H9 (cell line): ENCODE data around the gene SERBP1. TPM values are rescaled to one million over a fixed set of nuclear protein-coding genes. Genes with fewer than 3 reads are reported as not detected.

Source experiments
- DNase-seq: peaks from one replicate; pipeline ENCODE4 v3.0.0-alpha.2; 2017
- H2AFZ ChIP-seq: one replicate; pipeline ENCODE4 v1.6.1; 2013; ENCODE audit warnings: mild to moderate bottlenecking, low read length, control low read depth, moderate library complexity
- H2AK5ac ChIP-seq: 2 replicates; pipeline ENCODE4 v1.6.1; 2013; ENCODE audit warnings: low read length, control low read depth, mixed read lengths; ENCODE audit not compliant: insufficient read length
- H2BK120ac ChIP-seq: one replicate; pipeline ENCODE4 v1.6.1; 2013; ENCODE audit warnings: low read depth, mild to moderate bottlenecking, low read length, control low read depth, inconsistent platforms; ENCODE audit not compliant: poor library complexity, severe bottlenecking
- H2BK12ac ChIP-seq: 2 replicates; pipeline ENCODE4 v1.6.1; 2013; ENCODE audit warnings: low read length, control low read depth, mixed read lengths, low read depth; ENCODE audit not compliant: insufficient read length
- H2BK15ac ChIP-seq: 2 replicates; pipeline ENCODE4 v1.6.1; 2013; ENCODE audit warnings: low read depth, low read length, control low read depth
- H2BK20ac ChIP-seq: one replicate; pipeline ENCODE4 v1.6.1; 2013; ENCODE audit warnings: low read depth, mild to moderate bottlenecking, low read length, control low read depth, inconsistent platforms; ENCODE audit not compliant: poor library complexity, severe bottlenecking
- H2BK5ac ChIP-seq: 2 replicates; pipeline ENCODE4 v1.6.1; 2013; ENCODE audit warnings: low read length, control low read depth, mixed read lengths; ENCODE audit not compliant: insufficient read length
- H3K14ac ChIP-seq: 2 replicates; pipeline ENCODE4 v1.6.1; 2013; ENCODE audit warnings: low read length, control low read depth; ENCODE audit not compliant: insufficient read depth
- H3K18ac ChIP-seq: 2 replicates; pipeline ENCODE4 v1.6.1; 2013; ENCODE audit warnings: low read depth, mild to moderate bottlenecking, mixed read lengths, low read length, control low read depth; ENCODE audit not compliant: insufficient read length
- H3K23ac ChIP-seq: 2 replicates; pipeline ENCODE4 v1.6.1; 2013; ENCODE audit warnings: low read length, control low read depth, mixed read lengths, low read depth; ENCODE audit not compliant: insufficient read length
- H3K23me2 ChIP-seq: 2 replicates; pipeline ENCODE4 v1.6.1; 2013; ENCODE audit warnings: low read depth, mild to moderate bottlenecking, mixed read lengths, low read length, control low read depth; ENCODE audit not compliant: insufficient read length, poor library complexity, severe bottlenecking
- H3K27ac ChIP-seq: 2 replicates; pipeline ENCODE4 v1.5.1; 2013; ENCODE audit warnings: low read length, control low read depth, mixed read lengths, low read depth; ENCODE audit not compliant: insufficient read length
- H3K27me3 ChIP-seq: 2 replicates; pipeline ENCODE4 v1.6.1; 2013; ENCODE audit warnings: low read length, control low read depth, inconsistent platforms; ENCODE audit not compliant: insufficient read depth
- H3K4ac ChIP-seq: 2 replicates; pipeline ENCODE4 v1.6.1; 2013; ENCODE audit warnings: low read depth, mild to moderate bottlenecking, control low read depth, inconsistent platforms, low read length, moderate library complexity
- H3K4me1 ChIP-seq: 2 replicates; pipeline ENCODE4 v1.6.1; 2013; ENCODE audit warnings: low read length, control low read depth, inconsistent platforms; ENCODE audit not compliant: insufficient read depth
- H3K4me2 ChIP-seq: 2 replicates; pipeline ENCODE4 v1.6.1; 2013; ENCODE audit warnings: low read length, control low read depth, mixed read lengths; ENCODE audit not compliant: insufficient read length, insufficient read depth
- H3K56ac ChIP-seq: 2 replicates; pipeline ENCODE4 v1.6.1; 2013; ENCODE audit warnings: low read depth, mild to moderate bottlenecking, mixed read lengths, low read length, control low read depth; ENCODE audit not compliant: insufficient read length
- H3K79me1 ChIP-seq: 2 replicates; pipeline ENCODE4 v1.6.1; 2013; ENCODE audit warnings: low read depth, mild to moderate bottlenecking, moderate library complexity, low read length, control low read depth, inconsistent platforms; ENCODE audit not compliant: insufficient read depth, poor library complexity, severe bottlenecking
- H3K79me2 ChIP-seq: 2 replicates; pipeline ENCODE4 v1.6.1; 2013; ENCODE audit warnings: low read length, control low read depth, inconsistent platforms; ENCODE audit not compliant: insufficient read depth
- H3K9ac ChIP-seq: 2 replicates; pipeline ENCODE4 v1.6.1; 2013; ENCODE audit warnings: low read length, control low read depth, mixed read lengths; ENCODE audit not compliant: insufficient read length; ENCODE audit errors: extremely low read depth
- H3K9me3 ChIP-seq: one replicate; pipeline ENCODE4 v1.6.1; 2013; ENCODE audit warnings: low read depth, low read length, inconsistent platforms; ENCODE audit not compliant: control insufficient read depth
- H3T11ph ChIP-seq: one replicate; pipeline ENCODE4 v1.6.1; 2013; ENCODE audit warnings: mild to moderate bottlenecking, low read length, control low read depth, inconsistent platforms
- H4K20me1 ChIP-seq: one replicate; pipeline ENCODE4 v1.6.1; 2013; ENCODE audit not compliant: control insufficient read depth, insufficient read length, insufficient read depth
- H4K5ac ChIP-seq: 2 replicates; pipeline ENCODE4 v1.6.1; 2013; ENCODE audit warnings: low read depth, mild to moderate bottlenecking, mixed read lengths, low read length, control low read depth; ENCODE audit not compliant: insufficient read length
- H4K8ac ChIP-seq: replicated peaks from 2 replicates; pipeline ENCODE4 v1.6.1; 2013; ENCODE audit warnings: low read length, control low read depth, mixed read lengths, low read depth; ENCODE audit not compliant: insufficient read length
- H4K91ac ChIP-seq: 2 replicates; pipeline ENCODE4 v1.6.1; 2013; ENCODE audit warnings: low read depth, mild to moderate bottlenecking, moderate library complexity, mixed read lengths, low read length, control low read depth; ENCODE audit not compliant: insufficient read length
- H3K27ac Mint-ChIP-seq, 3 experiments: 2 replicates in 2 of 3; 3 replicates in 1 of 3; pipeline ENCODE4 v1.8.0; 2020 to 2021; ENCODE audit warnings: mixed read lengths in 3 of 3, mild to moderate bottlenecking in 1 of 3, moderate library complexity in 1 of 3
- H3K27me3 Mint-ChIP-seq: 2 replicates; pipeline ENCODE4 v1.8.0; 2021; ENCODE audit warnings: low read depth, mild to moderate bottlenecking, moderate library complexity, mixed read lengths
- H3K36me3 Mint-ChIP-seq, 3 experiments: 2 replicates in 2 of 3; 3 replicates in 1 of 3; pipeline ENCODE4 v1.8.0; 2020 to 2021; ENCODE audit warnings: low read depth in 3 of 3, mixed read lengths in 3 of 3; ENCODE audit not compliant: insufficient read depth in 1 of 3
- H3K4me1 Mint-ChIP-seq, 2 experiments: 2 replicates each; pipeline ENCODE4 v1.8.0; 2020; ENCODE audit warnings: mixed read lengths in 2 of 2
- H3K4me3 Mint-ChIP-seq, 2 experiments: 2 replicates in 1 of 2; 3 replicates in 1 of 2; pipeline ENCODE4 v1.8.0; 2020 to 2021; ENCODE audit warnings: mild to moderate bottlenecking in 2 of 2, mixed read lengths in 2 of 2, moderate library complexity in 1 of 2
- H3K9me3 Mint-ChIP-seq, 2 experiments: 2 replicates in 1 of 2; 3 replicates in 1 of 2; pipeline ENCODE4 v1.8.0; 2020; ENCODE audit warnings: mild to moderate bottlenecking in 2 of 2, mixed read lengths in 2 of 2, moderate library complexity in 1 of 2
- CTCF ChIP-seq: fragments of 200-600 bp; sonication (generic); conservative IDR thresholded peaks from 3 replicates; pipeline ENCODE4 v1.8.0; 2021; ENCODE audit warnings: antibody characterized with exemption, mild to moderate bottlenecking
- WGBS: extraction: QIAGEN DNeasy Blood & Tissue Kit; methylation state at CpG from one replicate; pipeline ENCODE4 v1.1.7; 2013; ENCODE audit warnings: missing lambda C conversion rate, low lambda C conversion rate, mixed read lengths; ENCODE audit not compliant: insufficient read length; ENCODE audit errors: extremely low coverage; 5-methylcytosine and 5-hydroxymethylcytosine counted together
- total RNA-seq: library from RNA; stranded (reverse); gene quantifications from 2 replicates; pipeline ENCODE4 v1.2.1, GENCODE V29; 2021

Gene SERBP1
- total RNA-seq, 1 experiment from 2014 or later: 495 TPM

DNA sequence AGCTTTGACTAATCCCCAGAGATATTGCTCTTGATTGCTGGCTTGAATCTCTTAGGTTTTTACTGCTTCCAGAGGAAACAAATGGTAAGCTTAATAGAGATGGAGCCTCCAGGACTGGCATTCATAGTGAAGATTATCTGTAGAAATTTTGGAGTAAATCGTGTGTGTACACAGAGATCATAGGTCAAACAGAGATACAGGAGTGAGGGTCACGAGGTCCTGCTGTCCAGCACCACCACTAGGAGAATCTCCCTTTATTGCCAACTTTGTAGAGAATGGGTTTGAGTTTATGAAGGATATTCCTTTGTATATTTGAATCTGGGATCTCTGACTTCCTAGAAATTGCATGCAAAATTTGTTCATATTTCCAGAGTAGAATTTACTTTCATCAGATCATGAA lies 7.8 kb upstream of the SERBP1 start:
- no peak overlapping the region for H3K27ac Mint-ChIP-seq
- H3K4me1 Mint-ChIP-seq: peaks cover 8 to 12% of the 10 kb centered on the region in 2 experiments
- H2BK5ac ChIP-seq: no peak overlapping the region
- H3K9me3 ChIP-seq: no peaks in the 10 kb centered on the region
- no peak overlapping the region for H3K9ac ChIP-seq
- H2BK15ac ChIP-seq: no peak overlapping the region
- H3K79me1 ChIP-seq: no peaks in the 10 kb centered on the region
- H3K14ac ChIP-seq: no peak overlapping the region
- no peak overlapping the region for H3K4me2 ChIP-seq
- no peaks in the 10 kb centered on the region for H4K20me1 ChIP-seq
- no peak overlapping the region for H4K8ac ChIP-seq
- WGBS: no CpG with 5 or more reads among the region's 2 CpGs
- H3K27me3 Mint-ChIP-seq: no peaks in the 10 kb centered on the region
- no peak overlapping the region for H3T11ph ChIP-seq
- no peak overlapping the region for H2BK12ac ChIP-seq
- no peak overlapping the region for H4K91ac ChIP-seq
- no peaks in the 10 kb centered on the region for H3K9me3 Mint-ChIP-seq
- no peak overlapping the region for H2AFZ ChIP-seq
- H4K5ac ChIP-seq: no peak overlapping the region
- no peak overlapping the region for H3K4ac ChIP-seq
- no peak overlapping the region for H3K27ac ChIP-seq
- H2AK5ac ChIP-seq: no peak overlapping the region
- no peak overlapping the region for H3K56ac ChIP-seq
- TF ChIP-seq CTCF: no peak
- H3K23me2 ChIP-seq: no peaks in the 10 kb centered on the region
- no peak for DNase-seq
- H3K36me3 Mint-ChIP-seq: no peaks in the 10 kb centered on the region
- no peak overlapping the region for H3K23ac ChIP-seq
- H2BK20ac ChIP-seq: no peak overlapping the region
- no peaks in the 10 kb centered on the region for H3K4me1 ChIP-seq
- no peaks in the 10 kb centered on the region for H3K27me3 ChIP-seq
- no peaks in the 10 kb centered on the region for H3K79me2 ChIP-seq
- no peak overlapping the region for H3K18ac ChIP-seq
- H3K4me3 Mint-ChIP-seq: no peak overlapping the region
- no peak overlapping the region for H2BK120ac ChIP-seq
